Posterior vena cava (tissue), 2 donors: ENCODE results near the gene TMEM222. TPM values are rescaled to one million over a fixed set of nuclear protein-coding genes. Genes with fewer than 3 reads are reported as not detected.

Experiments
- DNase-seq: peaks from one replicate; pipeline ENCODE4 v3.0.0-alpha.2; 2020; ENCODE audit warnings: low spot score
- intact Hi-C, 2 donors: fragments of 100-400 bp; cut with DNase I; formaldehyde crosslinking; loops; one replicate each; pipeline versions ENCODE4 v1.14.1 to v1.14.2; 2022 to 2023
- total RNA-seq, 2 donors: library from RNA; stranded (reverse); fragmentation: NEBNext Ultra II Directional; extraction: Animal tissue kit (Norgen Biotek cat#: 25700); gene quantifications; one replicate each; pipeline ENCODE4 v1.2.1, GENCODE V29; 2021
- donor health status: DM: yes; HTN: yes; CAD: no.
- donor health status: DM: yes; HTN: yes; CAD: no.

Gene TMEM222
- total RNA-seq, 2 donors from 2014 or later, result 25.0 to 26.7 TPM

DNA sequence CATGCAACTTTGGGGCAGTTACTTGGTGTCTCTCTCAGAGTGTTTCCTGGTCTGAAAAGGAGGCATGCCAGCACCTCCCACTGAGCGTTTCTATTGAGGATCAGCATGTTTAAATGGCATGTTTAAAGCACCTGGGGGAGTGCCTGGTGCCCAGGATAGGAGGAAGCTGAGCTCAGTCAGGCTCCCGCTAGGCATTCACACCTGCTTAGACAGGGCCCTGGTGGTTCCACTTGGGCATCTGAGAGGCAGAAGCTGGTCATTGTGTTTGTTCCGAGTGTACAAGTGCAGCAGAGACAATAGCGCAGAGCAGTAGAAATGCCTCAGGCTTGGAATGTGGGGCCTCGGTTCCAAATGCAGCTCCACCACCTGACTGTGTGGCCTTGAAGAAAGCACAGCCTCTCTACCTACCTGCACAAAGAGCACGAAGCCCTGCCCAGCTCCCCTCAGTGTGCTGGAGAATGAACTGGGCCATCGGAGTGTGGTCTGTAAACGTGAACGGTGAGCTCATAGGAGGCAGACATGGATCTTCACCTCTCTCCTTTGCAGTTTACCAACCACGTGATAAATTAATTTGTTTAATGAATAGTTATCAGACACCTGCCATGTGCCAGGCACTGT, 20.3 kb upstream of the TMEM222 start:
- peak; percentile 36 for DNase-seq
- intact Hi-C loops, result loop anchor here (5.0 to 10.0 kb wide), 4 partner anchors 86 to 306 kb away; partner anchors contain the start of genes AHDC1 (in 1 of the 2) and GPR3 (in 1 of the 2)

DNA sequence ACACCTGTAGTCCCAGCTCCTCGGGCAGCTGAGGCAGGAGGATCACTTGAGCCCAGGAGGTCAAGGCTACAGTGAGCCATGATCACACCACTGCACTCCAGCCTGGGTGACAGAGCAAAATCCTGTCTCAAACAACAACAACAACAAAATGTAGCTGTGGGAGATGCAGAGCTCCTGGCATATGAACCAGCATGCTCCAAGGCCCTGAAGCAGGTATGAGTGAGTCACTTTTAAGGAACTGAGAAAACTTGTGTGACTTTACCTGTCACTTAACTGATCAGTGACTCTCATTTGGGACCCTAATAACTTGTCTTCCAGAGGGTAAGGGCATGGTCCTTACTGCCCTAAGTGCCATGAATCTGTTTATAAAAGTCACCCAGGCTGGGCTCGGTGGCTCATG, 19.4 kb upstream of the TMEM222 start:
- DNase-seq, result no peak
- intact Hi-C loops, result loop anchor here (5.0 to 10.0 kb wide), 4 partner anchors 85 to 305 kb away; partner anchors contain the start of genes AHDC1 (in 1 of the 2) and GPR3 (in 1 of the 2)

DNA sequence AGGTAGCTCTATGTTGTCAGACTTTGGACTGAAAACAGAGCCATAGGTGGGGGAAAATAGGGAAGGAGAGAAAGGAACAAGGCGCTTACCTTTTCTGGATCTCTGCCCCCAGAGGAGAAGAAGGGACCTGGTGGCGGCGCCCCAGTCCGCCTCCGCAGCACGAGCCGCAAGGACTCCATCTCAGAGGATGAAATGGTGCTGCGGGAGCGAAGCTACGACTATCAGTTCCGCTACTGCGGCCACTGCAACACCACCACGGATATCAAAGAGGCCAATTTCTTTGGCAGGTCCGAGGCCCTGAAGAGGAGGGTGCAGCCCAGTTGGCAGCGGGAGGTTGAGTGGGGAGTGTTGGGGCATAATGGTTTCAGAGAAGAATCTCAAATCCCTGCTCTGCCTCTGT, 18.5 kb upstream of the TMEM222 start:
- peak; percentile 68 for DNase-seq
- intact Hi-C loops, result loop anchor here (5.0 to 10.0 kb wide), 4 partner anchors 84 to 304 kb away; partner anchors contain the start of genes AHDC1 (in 1 of the 2) and GPR3 (in 1 of the 2)

DNA sequence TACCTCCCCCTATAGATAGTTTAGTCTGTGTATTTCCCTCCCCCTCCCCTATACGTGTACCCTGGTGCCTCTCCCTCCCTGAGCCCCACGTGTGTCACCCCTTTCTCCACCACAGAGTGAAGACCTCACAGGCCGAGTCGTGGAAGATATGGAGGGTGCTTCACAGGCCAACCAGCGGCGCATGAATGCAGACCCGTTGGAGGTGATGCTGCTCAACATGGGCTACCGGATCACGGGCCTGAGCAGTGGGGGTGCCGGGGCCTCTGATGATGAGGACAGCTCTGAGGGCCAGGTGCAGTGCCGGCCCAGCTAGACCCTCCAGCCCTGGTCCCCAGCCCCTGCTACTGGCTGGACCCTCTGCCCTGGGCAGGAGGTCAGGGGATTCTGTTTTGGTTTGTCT, 15.9 kb upstream of the TMEM222 start:
- intact Hi-C loops, result loop anchor here in 1 of 2 donors (10.0 kb wide), 1 partner anchor 299 kb away; the partner anchor contains the start of gene AHDC1
- DNase-seq, result peak; percentile 73

DNA sequence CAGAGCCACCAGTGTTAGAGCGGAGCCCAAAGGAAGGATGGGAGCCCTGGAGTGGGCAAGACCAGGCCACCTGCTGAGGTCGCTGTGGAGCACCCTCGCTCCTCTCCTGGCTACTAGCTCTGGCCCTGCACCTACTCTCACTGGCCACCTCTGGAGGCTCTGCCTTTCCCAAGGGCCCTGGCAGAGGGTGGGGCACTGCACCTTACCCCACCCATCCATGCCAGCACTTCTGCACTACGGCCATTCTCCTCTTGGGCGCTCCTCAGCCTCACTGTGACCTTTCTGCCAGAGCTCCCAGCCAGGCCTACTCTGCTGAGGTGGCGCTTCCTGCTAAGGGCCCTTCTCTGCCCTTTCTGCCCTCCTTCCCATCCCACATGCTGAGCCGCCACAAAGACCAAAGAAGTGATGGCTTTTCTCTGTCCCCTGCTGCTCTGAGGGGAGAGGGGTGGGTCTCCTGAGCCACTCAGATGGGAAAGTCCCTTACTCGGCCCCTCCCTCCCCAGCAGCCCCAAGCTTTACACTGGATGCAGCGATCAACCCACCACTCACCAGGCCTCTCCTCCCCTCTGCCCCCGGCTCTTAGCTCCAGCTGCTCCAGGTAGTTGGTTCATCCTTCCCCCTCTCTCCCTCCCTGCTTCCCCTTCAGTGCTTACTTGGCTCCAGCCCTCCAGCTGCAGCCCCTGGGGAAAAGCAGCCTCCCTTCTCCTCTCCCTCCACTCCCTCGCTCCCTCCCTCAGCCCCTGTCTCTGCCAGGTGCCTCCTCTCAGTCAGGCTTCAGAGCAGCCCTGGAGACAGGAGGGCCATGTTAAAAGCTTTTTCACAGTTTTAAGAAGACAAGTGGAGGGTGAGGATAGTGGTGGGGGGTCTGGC, 14.8 kb upstream of the TMEM222 start:
- intact Hi-C loops, result loop anchor here in 1 of 2 donors (10.0 kb wide), 1 partner anchor 298 kb away; the partner anchor contains the start of gene AHDC1
- DNase-seq, result peak; percentile 76

DNA sequence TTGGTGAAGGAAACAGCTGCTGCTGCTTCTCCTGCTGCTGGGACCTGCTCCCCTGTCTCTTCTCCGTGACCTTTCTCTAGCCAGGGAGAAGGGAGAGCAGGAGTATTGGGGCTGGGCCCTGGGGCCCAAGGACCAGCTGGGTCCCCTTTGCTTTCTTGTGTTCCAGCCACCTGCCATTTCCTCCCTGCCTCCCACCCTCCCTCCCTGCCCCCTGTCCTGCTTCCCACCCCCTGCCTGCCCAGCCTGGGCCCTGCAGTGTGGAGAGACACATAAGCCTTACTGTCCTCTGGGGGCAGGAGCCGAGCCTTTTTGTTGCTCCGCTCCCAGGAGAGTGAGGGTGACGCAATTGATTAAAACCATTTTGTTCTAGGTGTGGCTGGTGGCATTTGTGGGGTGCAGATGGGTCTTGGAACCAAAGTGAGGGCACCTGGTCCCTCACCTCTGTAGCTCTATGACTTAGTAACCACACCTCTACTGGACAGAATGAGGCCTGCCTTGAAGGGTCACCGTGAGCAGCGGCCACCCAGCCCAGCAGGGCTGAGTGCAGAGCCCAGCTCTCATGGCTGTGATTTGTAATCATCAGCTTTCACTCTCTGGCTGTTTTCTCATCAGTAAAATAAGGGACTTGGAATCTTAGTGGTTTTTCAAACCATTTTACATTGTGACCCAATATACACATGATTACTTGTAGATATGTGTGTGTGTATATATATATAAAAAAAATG, 13.9 kb upstream of the TMEM222 start:
- DNase-seq, result peak; percentile 29
- intact Hi-C loops, result loop anchor here in 1 of 2 donors (10.0 kb wide), 1 partner anchor 297 kb away; the partner anchor contains the start of gene AHDC1

DNA sequence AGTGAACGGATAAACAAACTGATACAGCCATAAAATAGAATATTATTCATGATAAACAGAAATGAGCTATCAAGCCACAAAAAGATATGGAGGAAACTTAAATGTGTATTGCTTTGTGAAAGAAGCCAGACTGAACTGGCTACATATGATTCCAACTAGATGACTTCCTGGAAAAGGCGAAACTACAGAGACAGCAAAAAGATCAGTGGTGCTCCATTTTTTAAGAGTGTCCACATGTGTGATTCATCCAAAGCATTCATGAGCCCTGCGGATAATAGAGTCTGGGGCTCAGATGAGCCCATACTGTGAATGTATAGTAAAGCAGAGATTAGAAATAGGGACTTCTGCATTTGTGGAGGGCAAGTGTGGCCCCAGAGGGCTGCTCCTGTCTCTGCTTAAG, 7.8 kb upstream of the TMEM222 start:
- peak; percentile 5 for DNase-seq
- intact Hi-C loops, result no loop called here

DNA sequence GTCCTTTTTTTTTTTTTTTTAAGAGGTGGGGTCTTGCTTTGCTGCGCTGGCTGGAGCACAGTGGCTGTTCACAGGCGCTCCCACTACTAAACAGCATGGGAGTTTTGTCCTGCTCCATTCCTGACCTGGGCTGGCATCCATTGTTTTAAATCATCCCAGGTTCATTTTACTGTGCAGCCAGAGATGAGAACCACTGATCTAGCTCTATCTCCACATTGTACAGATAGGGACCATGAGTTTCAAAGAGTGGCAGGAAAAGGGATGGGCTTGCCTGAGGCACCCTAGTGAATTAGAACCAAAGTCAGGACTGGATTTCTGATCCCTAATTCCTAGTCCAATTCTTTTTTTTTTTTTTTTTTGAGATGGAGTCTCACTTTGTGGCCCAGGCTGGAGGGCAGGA, 7.2 kb upstream of the TMEM222 start:
- DNase-seq, result peak; percentile 7
- intact Hi-C loops, result loop anchor here in 1 of 2 donors (1.0 kb wide), 1 partner anchor 26 kb away; no protein-coding TSS in a partner anchor

DNA sequence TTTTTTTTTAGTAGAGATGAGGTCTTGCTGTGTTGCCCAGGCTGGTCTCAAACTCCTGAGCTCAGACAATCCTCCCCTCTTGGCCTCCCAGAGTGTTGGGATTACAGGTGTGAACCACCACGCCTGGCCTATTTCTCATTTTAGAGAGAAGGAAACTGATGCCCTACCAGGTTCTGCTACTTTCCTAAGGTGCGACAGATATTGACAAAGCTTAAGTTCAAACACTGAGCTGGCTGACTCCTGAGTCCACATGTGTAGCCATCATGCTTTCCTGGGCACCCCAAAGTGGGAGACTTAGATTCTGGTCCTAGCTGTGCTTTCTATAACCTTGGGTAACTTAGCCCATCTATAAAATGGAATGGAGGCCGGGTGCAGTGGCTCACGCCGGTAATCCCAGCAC, 5.1 kb upstream of the TMEM222 start:
- peak; percentile 42 for DNase-seq
- intact Hi-C loops, result no loop called here

DNA sequence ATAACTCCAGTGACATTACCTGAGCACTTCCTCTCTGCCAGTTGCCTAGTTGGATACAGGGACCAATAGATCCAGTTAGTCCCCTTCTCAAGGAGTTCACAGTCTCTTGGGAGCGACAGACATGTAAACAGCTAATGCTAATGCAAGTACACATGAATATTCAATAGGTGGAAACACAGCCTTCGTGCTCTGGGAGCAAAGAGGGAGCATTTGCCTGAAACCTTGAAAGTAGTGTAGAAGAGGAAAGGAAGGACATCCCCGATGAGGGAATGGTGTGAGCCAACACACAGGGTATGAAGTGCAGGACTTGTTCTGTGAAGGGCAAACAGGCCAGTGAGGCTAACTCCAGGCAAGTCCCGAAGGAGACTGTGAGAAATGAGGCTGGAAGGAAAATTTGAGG, 3.8 kb upstream of the TMEM222 start:
- DNase-seq, result peak; percentile 22
- intact Hi-C loops, result no loop called here

DNA sequence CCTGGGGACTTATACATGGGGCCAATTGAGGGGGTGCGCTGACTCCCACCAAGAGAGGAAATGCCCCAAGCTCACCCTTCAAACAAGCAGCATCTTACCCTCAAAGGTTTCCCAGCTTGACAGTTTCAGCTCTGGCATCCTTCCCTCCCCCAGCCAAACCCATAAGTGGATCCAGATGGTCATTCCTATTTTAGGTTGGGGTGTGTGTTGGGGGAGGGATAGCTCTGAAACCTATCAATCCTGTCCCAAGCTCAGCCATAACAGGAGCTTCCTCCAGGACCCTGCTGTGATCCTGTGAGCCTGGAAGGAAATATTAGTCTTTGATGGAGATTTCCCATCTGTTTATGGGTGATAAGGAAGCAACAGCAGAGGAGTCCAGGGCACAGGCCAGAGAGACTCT, 3.4 kb upstream of the TMEM222 start:
- peak; percentile 20 for DNase-seq
- intact Hi-C loops, result no loop called here

DNA sequence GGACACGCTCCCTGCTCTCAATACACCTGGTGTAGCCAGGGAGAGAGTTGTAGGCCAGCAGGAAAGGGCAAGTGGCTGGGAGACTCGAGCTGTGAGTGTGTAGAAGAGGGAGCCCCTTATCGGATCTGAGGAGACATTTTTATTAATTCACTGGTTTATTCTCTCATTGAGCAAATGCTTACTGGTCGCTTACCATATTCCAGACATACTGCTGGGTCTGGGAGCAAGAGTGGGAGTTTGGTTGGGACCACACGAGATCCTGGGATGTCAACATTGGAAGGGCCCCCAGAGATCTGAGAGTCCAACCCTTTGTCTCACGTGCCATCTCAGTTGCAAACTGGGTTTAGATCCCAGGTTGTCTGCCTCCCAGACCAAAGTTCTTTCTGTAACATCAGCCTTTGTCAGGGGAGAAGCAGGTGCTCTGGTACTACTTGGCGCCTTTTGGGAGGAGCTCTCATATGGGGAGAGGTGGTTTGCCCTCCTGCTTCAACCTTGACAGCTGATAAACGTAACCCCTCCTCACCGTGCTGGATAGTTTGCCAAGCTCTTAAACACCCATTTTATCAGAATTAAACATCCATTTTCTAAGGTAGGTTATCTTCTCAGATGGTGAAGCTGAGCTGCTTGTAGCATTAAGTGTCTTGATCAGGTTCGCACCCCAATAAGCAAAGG, 742 bp downstream of the TMEM222 start:
- intact Hi-C loops, result no loop called here

DNA sequence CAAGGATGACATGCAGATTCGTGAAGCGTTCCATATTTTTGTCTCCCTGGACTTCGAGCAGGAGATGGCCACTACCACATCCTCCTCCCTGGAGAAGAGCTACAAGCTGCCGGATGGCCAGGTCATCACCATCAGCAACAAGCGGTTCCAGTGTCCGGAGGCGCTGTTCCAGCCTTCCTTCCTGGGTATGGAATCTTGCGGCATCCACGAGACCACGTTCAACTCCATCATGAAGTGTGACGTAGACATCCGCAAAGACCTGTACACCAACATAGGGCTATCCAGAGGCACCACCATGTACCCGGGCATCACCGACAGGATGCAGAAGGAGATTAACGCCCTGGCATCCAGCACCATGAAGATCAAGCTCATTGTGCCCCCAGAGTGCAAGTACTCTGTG, 3.3 kb downstream of the TMEM222 start:
- intact Hi-C loops, result no loop called here

More for the DNA sequence above, 742 bp downstream of the TMEM222 start:
- DNase-seq, result peak; percentile 42

DNA sequence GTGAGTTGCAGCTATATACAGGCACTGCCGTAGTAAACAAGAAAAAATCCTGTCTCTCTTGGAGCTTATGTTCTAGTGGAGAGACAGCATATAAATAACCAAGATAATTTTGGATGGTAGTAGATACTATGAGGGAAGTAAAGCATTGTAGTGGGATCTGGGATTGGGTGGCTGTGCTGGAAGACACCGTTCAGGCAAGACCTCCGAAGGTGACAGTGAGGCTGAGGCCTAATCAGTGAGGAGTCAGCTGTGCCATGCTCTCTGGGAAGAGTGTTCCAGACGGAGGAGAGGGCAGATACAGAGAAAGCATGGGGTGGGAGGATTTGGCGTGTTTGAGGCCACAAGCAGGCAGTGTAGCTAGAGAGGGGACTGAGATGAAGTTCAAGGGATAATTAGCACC, 6.0 kb downstream of the TMEM222 start:
- DNase-seq, result peak; percentile 6
- intact Hi-C loops, result no loop called here

More for the DNA sequence above, 3.3 kb downstream of the TMEM222 start:
- DNase-seq, result peak; percentile 51

DNA sequence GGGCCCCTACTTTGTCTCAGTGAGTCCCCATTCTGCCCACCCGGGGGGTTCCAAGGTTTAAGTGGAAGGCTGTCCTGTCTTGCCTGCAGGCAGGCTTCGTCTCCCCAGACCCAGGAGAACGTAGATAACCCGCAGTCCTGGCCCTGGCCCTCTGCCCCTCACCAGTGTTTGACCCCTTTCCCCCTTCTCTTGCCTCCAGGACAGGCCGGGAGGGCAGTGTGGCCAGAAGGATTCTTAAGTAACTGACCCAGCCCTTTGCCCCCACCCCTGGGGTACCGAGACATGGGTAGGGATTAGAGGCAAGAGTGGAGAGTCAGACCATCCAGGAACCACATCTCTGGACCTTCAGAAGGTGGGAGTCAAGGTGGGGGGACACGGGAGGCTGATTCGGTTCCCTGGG, 8.8 kb downstream of the TMEM222 start:
- DNase-seq, result peak; percentile 64
- intact Hi-C loops, result no loop called here

DNA sequence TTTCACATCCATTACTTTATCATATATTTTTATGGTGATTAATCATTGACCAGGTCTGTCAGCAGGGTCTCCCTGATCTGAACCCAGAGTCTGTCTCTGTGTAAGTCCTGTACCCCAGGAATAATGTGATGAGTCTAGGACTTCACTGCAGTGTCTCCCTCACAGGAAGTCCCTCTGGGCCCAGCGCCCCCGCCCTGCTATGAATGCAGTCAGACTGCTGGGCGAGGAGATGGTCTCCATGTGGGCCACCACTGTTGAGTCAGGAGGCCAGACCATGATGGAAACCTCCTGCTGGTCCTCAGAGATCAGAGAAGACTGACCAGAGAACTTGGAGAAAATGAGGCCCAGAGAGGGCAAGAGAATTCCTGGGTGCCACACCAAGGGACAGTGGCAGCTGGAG, 9.5 kb downstream of the TMEM222 start:
- peak; percentile 25 for DNase-seq
- intact Hi-C loops, result no loop called here

DNA sequence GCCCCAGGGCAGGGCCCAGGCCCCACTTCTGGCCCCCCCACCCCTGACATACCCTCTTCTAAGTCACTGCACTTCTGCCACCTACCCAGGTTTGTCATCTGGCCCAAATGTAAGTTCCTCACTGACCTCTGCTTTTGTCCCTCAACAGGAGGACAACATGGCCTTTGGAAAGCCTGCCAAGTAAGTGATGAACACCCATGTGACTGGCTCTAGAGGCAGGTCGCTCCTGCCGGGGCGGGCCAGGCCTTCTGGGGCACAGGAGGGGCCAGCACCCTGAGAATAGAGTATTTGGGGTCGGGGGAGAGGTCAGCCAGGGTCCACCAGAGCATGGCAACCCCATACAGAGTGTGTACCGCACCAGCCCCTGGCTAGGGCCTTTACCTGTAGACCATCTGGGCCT, 10.0 kb downstream of the TMEM222 start:
- intact Hi-C loops, result no loop called here
- DNase-seq, result peak; percentile 34

DNA sequence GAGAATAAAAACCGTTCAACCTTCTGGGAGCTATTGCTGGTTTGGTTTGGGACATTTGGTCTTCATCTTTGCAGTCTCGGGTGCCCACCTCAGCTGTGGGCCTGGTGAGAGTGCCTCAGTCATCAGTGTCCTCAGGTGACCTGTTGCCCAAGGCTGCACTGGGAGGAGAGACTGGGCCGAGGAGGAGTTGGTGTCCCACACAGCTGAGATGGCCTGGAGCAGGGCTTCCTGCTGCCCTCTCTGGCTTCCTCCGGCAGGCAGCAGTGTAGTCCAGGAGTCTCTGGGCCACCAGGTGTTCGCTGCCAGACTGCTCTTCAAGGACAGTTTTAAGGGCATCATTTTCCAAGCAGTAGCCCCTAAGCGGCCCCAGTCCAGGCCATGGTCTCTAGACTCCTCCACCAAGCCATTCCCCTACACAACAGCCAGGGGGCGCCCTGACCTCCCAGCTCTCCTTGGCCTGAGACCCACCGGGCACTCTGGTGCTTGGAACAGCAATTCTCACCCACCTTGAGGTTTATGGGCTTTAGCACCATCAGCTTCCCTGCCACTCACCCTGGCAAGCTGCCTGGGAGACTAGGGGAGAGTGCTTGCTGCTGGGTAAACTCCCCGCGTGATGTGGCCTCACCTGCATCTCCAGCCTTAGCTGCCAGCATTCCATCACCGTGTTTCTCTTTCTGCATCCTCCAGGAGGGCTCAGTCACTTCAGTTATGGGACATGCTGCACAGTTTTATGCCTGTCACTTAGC, 10.7 kb downstream of the TMEM222 start:
- peak; percentile 84 for DNase-seq
- intact Hi-C loops, result no loop called here
